Endothelial cell of umbilical vein (primary cell): Measurements from ENCODE around the gene PARN. TPM values are rescaled to one million over a fixed set of nuclear protein-coding genes. Genes with fewer than 3 reads are reported as not detected.

Source experiments
- BruUV-seq: library from RNA; stranded (reverse); fragments of 400-500 nt; replicated peaks from 2 replicates; lab custom pipeline; 2021; lab: Mats Ljungman, UMichigan
- CTCF ChIA-PET: fragments of 300-600, 350-600 bp; sonication (Branson Sonifier 250); formaldehyde crosslinking; loops from one replicate; lab custom pipeline; 2021; ENCODE audit warnings: antibody characterized with exemption, inconsistent platforms; lab: Charles Lee
- POLR2A ChIA-PET: fragments of 300-600, 350-600 bp; sonication (Branson Sonifier 250); formaldehyde crosslinking; loops from one replicate; lab custom pipeline; 2021; ENCODE audit warnings: antibody characterized with exemption, inconsistent platforms; lab: Charles Lee
- DNase-seq: peaks from one replicate; pipeline ENCODE4 v3.0.0-alpha.2; 2011; ENCODE audit warnings: low read depth, low spot score
- FAIRE-seq: peaks from 2 replicates; lab custom pipeline; 2011; peaks lifted over from hg19 to GRCh38; lab: Jason Lieb, UNC
- H2AFZ ChIP-seq: 2 replicates; pipeline ENCODE4 v1.6.0; 2012; ENCODE audit warnings: low read depth, low read length, control low read depth, inconsistent platforms
- H3K27ac ChIP-seq: 2 replicates; pipeline ENCODE4 v1.5.1; 2011; ENCODE audit warnings: low read depth, mild to moderate bottlenecking, control low read depth, low read length, moderate library complexity; ENCODE audit not compliant: insufficient read depth
- H3K27me3 ChIP-seq, 2 experiments: 2 replicates each; pipeline versions ENCODE4 v1.6.0 to v1.6.1; 2011; ENCODE audit warnings: low read length in 2 of 2, mixed read lengths in 1 of 2; ENCODE audit not compliant: control insufficient read depth in 2 of 2, insufficient read depth in 2 of 2
- H3K36me3 ChIP-seq, 2 experiments: 2 replicates in 1 of 2; 3 replicates in 1 of 2; pipeline ENCODE4 v1.5.1; 2011; ENCODE audit warnings: low read length in 2 of 2, mild to moderate bottlenecking in 1 of 2, moderate library complexity in 1 of 2; ENCODE audit not compliant: control insufficient read depth in 2 of 2, insufficient read depth in 2 of 2; ENCODE audit errors: extremely low read depth in 1 of 2
- H3K4me1 ChIP-seq: 3 replicates; pipeline ENCODE4 v1.5.1; 2011; ENCODE audit warnings: mild to moderate bottlenecking, low read length; ENCODE audit not compliant: control insufficient read depth, insufficient read depth; ENCODE audit errors: extremely low read depth
- H3K4me2 ChIP-seq: 2 replicates; pipeline ENCODE4 v1.6.1; 2011; ENCODE audit warnings: low read length, control low read depth, mixed read lengths; ENCODE audit not compliant: insufficient read depth
- H3K4me3 ChIP-seq, 3 experiments: fragments of 200-600 bp in 1 of 3; sonication (generic), shearing (Covaris generic) in 1 of 3; replicated peaks in 1 of 3; 2 replicates each; pipeline ENCODE4 v1.5.1; 2011 to 2016; ENCODE audit warnings: control low read depth in 3 of 3, low read length in 3 of 3, mild to moderate bottlenecking in 2 of 3, inconsistent platforms in 1 of 3, low read depth in 1 of 3, moderate library complexity in 1 of 3; ENCODE audit not compliant: insufficient read depth in 1 of 3
- H3K79me2 ChIP-seq: 2 replicates; pipeline ENCODE4 v1.6.0; 2012; ENCODE audit warnings: low read length, inconsistent platforms; ENCODE audit not compliant: control insufficient read depth, insufficient read depth
- H3K9ac ChIP-seq: replicated peaks from 2 replicates; pipeline ENCODE3; 2011; ENCODE audit warnings: low read length, control low read depth; ENCODE audit not compliant: insufficient read depth; ENCODE audit errors: extremely low read depth
- H3K9me1 ChIP-seq: replicated peaks from 3 replicates; pipeline ENCODE4 v1.6.0; 2011; ENCODE audit warnings: mild to moderate bottlenecking, low read length; ENCODE audit not compliant: control insufficient read depth, insufficient read depth; ENCODE audit errors: extremely low read depth
- H3K9me3 ChIP-seq: replicated peaks from 2 replicates; pipeline ENCODE4 v1.5.1; 2012; ENCODE audit warnings: low read length, inconsistent platforms; ENCODE audit not compliant: control insufficient read depth, insufficient read depth
- H4K20me1 ChIP-seq: replicated peaks from 2 replicates; pipeline ENCODE3; 2011; ENCODE audit warnings: mild to moderate bottlenecking, low read length; ENCODE audit not compliant: control insufficient read depth, insufficient read depth; ENCODE audit errors: extremely low read depth
- CTCF ChIP-seq, 2 donors: IDR thresholded peaks; 1 replicate in 1 of 2; 2 replicates in 1 of 2; pipeline ENCODE4 v1.5.1; 2011; ENCODE audit warnings: low read length in 2 of 2, mild to moderate bottlenecking in 2 of 2, moderate library complexity in 2 of 2, control low read depth in 1 of 2, inconsistent platforms in 1 of 2, low read depth in 1 of 2; ENCODE audit not compliant: insufficient read depth in 1 of 2; ENCODE audit errors: extremely low read depth in 1 of 2
- EZH2 ChIP-seq: IDR thresholded peaks from 2 replicates; pipeline ENCODE4 v1.6.1; 2012; ENCODE audit warnings: borderline replicate concordance, low read depth, mild to moderate bottlenecking, moderate library complexity, low read length, inconsistent platforms; ENCODE audit not compliant: severe bottlenecking
- FOS ChIP-seq: IDR thresholded peaks from 2 replicates; pipeline ENCODE4 v1.6.1; 2011; ENCODE audit warnings: mild to moderate bottlenecking, low read length, moderate library complexity, borderline replicate concordance; ENCODE audit not compliant: insufficient read depth
- GATA2 ChIP-seq: IDR thresholded peaks from 2 replicates; pipeline ENCODE4 v1.7.0; 2011; ENCODE audit warnings: low read depth, mild to moderate bottlenecking, moderate library complexity, mixed read lengths, low read length; ENCODE audit not compliant: insufficient read length, insufficient read depth
- JUN ChIP-seq: IDR thresholded peaks from 2 replicates; pipeline ENCODE4 v1.6.1; 2011; ENCODE audit warnings: borderline replicate concordance, low read depth; ENCODE audit not compliant: insufficient read length, insufficient read depth
- MAX ChIP-seq: IDR thresholded peaks from 2 replicates; pipeline ENCODE4 v1.6.1; 2011; ENCODE audit not compliant: insufficient read depth, insufficient read length
- MYC ChIP-seq: IDR thresholded peaks from one replicate; pipeline ENCODE4 v1.6.1; 2011; ENCODE audit warnings: mild to moderate bottlenecking, low read depth, low read length
- POLR2A ChIP-seq: IDR thresholded peaks from 2 replicates; pipeline ENCODE4 v1.6.1; 2012; ENCODE audit warnings: low read depth, mild to moderate bottlenecking, control low read depth, low read length
- POLR2AphosphoS5 ChIP-seq: IDR thresholded peaks from 2 replicates; pipeline ENCODE4 v1.6.1; 2012; ENCODE audit warnings: low read depth, mild to moderate bottlenecking, control low read depth, low read length, moderate library complexity; ENCODE audit not compliant: insufficient read depth
- dilution Hi-C: fragments of 300-500 bp; cut with MboI; formaldehyde crosslinking; loops from one replicate; pipeline ENCODE4 v1.15.0; 2019; ENCODE audit warnings: low sequenced_read_pairs; ENCODE audit not compliant: extremely low pct_ligation_motif_present
- intact Hi-C: fragments of 100-400 bp; cut with micrococcal nuclease; formaldehyde crosslinking; loops from one replicate; pipeline ENCODE4 v1.10.0; 2022
- polyA plus RNA-seq, 4 experiments: library from polyadenylated mRNA; depleted of rRNA in 3 of 4; stranded (reverse) in 3 of 4; unstranded in 1 of 4; fragments of >200 nt; gene quantifications; 2 replicates each; pipeline versions ENCODE4 v1.2.1 to v1.2.3, GENCODE V29; 2011 to 2012; ENCODE audit warnings: missing spikeins in 1 of 4
- total RNA-seq: library from RNA; stranded (reverse); gene quantifications from 2 replicates; pipeline ENCODE4 v1.2.3, GENCODE V29; 2021

Gene PARN
- total and polyA plus RNA-seq, 2 donors (not counting 3 experiments of a cell fraction or from before 2014, with no cell fraction given) = 16.9 to 24.6 TPM

- no peaks in the 10 kb centered on the region for H3K36me3 ChIP-seq
- H3K79me2 ChIP-seq = no peaks in the 10 kb centered on the region
- no TSS peak for BruUV-seq
- FAIRE-seq (peak; percentile 21), DNase-seq (no peak)
- dilution Hi-C loops = no loop called here
- CTCF ChIA-PET = no interaction called here
- H3K9ac ChIP-seq = no peak overlapping the region
- no peak overlapping the region for H3K27ac ChIP-seq
- H3K27me3 ChIP-seq = no peaks in the 10 kb centered on the region
- no peaks in the 10 kb centered on the region for H3K9me3 ChIP-seq
- POLR2A ChIA-PET = no interaction called here
- no peaks in the 10 kb centered on the region for H3K4me1 ChIP-seq
- TF ChIP-seq MYC = no peak
- TF ChIP-seq FOS = no peak
- no peak for TF ChIP-seq CTCF (IDR thresholded peaks at IDR 0.05; ENCODE audit: extremely low read depth in 1 of 2, insufficient read depth in 1 of 2, low read depth in 1 of 2, low read length in 2 of 2)
- no peak for TF ChIP-seq EZH2
- no peak for TF ChIP-seq JUN
- TF ChIP-seq POLR2A = no peak
- TF ChIP-seq POLR2AphosphoS5 = no peak
- TF ChIP-seq GATA2 = no peak
- no peak for TF ChIP-seq MAX
- H3K4me3 ChIP-seq = no peak overlapping the region
- no peaks in the 10 kb centered on the region for H4K20me1 ChIP-seq
- H2AFZ ChIP-seq = no peak overlapping the region
- intact Hi-C loops = no loop called here
- H3K9me1 ChIP-seq = no peaks in the 10 kb centered on the region
- no peak overlapping the region for H3K4me2 ChIP-seq
These were observed 202.6 kb downstream of the PARN start for GRCh38 chr16:14427371-14427948.
